WERI-Rb-1 (cell line): Measurements from ENCODE around the gene SNRPE.

ENCODE experiments used
- DNase-seq: peaks from one replicate; pipeline ENCODE4 v3.0.0-alpha.2; 2020
- H3K27ac ChIP-seq: fragments of 250-450 bp; sonication (Bioruptor Pico); 2 replicates; pipeline ENCODE4 v1.5.1; 2020; ENCODE audit warnings: mild to moderate bottlenecking, moderate library complexity
- H3K27me3 ChIP-seq: fragments of 250-450 bp; sonication (Bioruptor Pico); 2 replicates; pipeline ENCODE4 v1.5.1; 2021; ENCODE audit warnings: mild to moderate bottlenecking, low read depth, moderate library complexity; ENCODE audit not compliant: insufficient read depth, severe bottlenecking
- H3K36me3 ChIP-seq: fragments of 250-450 bp; sonication (Bioruptor Pico); 2 replicates; pipeline ENCODE4 v1.5.1; 2020; ENCODE audit warnings: mild to moderate bottlenecking, moderate library complexity
- H3K4me3 ChIP-seq: 2 replicates; pipeline ENCODE4 v1.5.1; 2011; ENCODE audit warnings: low read depth, mild to moderate bottlenecking, control low read depth, low read length
- H3K9me3 ChIP-seq: fragments of 250-450 bp; sonication (Bioruptor Pico); 2 replicates; pipeline ENCODE4 v1.5.1; 2021; ENCODE audit warnings: mild to moderate bottlenecking, moderate library complexity; ENCODE audit not compliant: severe bottlenecking
- CTCF ChIP-seq: IDR thresholded peaks from 2 replicates; pipeline ENCODE4 v1.5.1; 2011; ENCODE audit warnings: low read depth, mild to moderate bottlenecking, control low read depth, inconsistent platforms, low read length

SNRPE gene

GRCh38 chr1:203914292-203914691 is 52.9 kb downstream of the SNRPE start:
- no peak for TF ChIP-seq CTCF
- no peaks in the 10 kb centered on the region for H3K9me3 ChIP-seq
- H3K27ac ChIP-seq = no peak overlapping the region
- H3K27me3 ChIP-seq = no peaks in the 10 kb centered on the region
- H3K36me3 ChIP-seq = no peaks in the 10 kb centered on the region
- DNase-seq = no peak
- no peak overlapping the region for H3K4me3 ChIP-seq

GRCh38 chr1:203915811-203916210 is 54.4 kb downstream of the SNRPE start:
- no peak for DNase-seq
- Histone ChIP-seq H3K4me3 (no peak overlapping the region), H3K27ac (no peak overlapping the region)

GRCh38 chr1:203916756-203917155 is 55.4 kb downstream of the SNRPE start:
- Histone ChIP-seq H3K9me3 (no peaks in the 10 kb centered on the region), H3K27me3 (no peaks in the 10 kb centered on the region), H3K27ac (no peak overlapping the region), H3K4me3 (no peak overlapping the region), H3K36me3 (no peaks in the 10 kb centered on the region)
- TF ChIP-seq CTCF = no peak
- no peak for DNase-seq

More at GRCh38 chr1:203915811-203916210, 54.4 kb downstream of the SNRPE start:
- TF ChIP-seq CTCF = no peak
- Histone ChIP-seq H3K9me3 (no peaks in the 10 kb centered on the region), H3K27me3 (no peaks in the 10 kb centered on the region), H3K36me3 (no peaks in the 10 kb centered on the region)
